GM12865 (cell line): ENCODE results near the gene PATL1.
"Not testable (repeated sequence)": the region's sequence is repeated elsewhere in the genome, so short reads cannot be mapped to it uniquely, and the experiment has no call there.

Experiments
- DNase-seq: peaks from one replicate; pipeline ENCODE4 v3.0.0; 2010; ENCODE audit warnings: low read depth
- H3K4me3 ChIP-seq: 2 replicates; pipeline ENCODE4 v1.5.1; 2011; ENCODE audit warnings: mild to moderate bottlenecking, low read depth, low read length, control low read depth
- CTCF ChIP-seq: IDR thresholded peaks from 2 replicates; pipeline ENCODE4 v1.5.1; 2011; ENCODE audit warnings: low read length, control low read depth, low read depth, inconsistent platforms; ENCODE audit not compliant: insufficient read depth; ENCODE audit errors: missing control alignments

Gene PATL1

DNA sequence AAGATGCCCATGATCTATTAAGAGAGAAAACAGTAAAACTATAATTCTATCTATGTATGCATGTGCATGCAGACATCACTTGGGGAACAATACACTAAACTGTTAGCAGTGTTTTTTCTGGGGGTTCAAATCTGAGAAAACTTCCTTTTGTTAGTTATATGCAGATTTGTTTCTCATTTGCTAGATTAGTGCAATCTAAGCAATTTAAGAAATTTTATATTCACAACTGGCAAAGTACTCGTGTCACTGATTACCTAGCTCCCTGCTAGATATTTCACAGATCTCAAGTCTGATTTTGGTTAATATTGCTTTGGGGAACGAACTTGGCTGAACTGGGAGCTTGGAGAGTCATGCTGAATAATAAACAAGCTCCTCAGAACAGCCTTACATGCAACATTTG lies 38.3 kb downstream of the PATL1 start:
- DNase-seq, result no peak
- TF ChIP-seq CTCF, result no peak

GRCh38 chr11:59629996-59630395 lies 38.8 kb downstream of the PATL1 start:
- TF ChIP-seq CTCF, result no peak
- no peak overlapping the region for H3K4me3 ChIP-seq
- no peak for DNase-seq

More for the DNA sequence above, 38.3 kb downstream of the PATL1 start:
- H3K4me3 ChIP-seq, result no peak overlapping the region

DNA sequence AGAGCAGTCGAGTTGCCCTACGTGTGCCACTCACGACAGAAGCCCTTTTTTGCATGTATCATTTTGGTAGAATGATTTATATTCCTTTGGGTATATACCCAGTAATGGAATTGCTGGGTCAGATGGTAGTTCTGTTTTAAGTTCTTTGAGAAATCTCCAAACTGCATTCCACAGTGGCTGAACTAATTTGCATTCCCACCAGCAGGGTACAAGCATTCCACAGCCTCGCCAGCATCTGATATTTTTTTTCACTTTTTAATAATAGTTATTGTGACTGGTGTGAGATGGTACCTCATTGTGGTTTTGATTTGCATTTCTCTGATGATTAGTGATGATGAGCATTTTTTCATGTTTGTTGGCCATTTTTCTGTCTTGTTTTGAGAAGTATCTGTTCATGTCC lies 41.9 kb downstream of the PATL1 start:
- not testable (repeated sequence) for DNase-seq, H3K4me3 ChIP-seq

DNA sequence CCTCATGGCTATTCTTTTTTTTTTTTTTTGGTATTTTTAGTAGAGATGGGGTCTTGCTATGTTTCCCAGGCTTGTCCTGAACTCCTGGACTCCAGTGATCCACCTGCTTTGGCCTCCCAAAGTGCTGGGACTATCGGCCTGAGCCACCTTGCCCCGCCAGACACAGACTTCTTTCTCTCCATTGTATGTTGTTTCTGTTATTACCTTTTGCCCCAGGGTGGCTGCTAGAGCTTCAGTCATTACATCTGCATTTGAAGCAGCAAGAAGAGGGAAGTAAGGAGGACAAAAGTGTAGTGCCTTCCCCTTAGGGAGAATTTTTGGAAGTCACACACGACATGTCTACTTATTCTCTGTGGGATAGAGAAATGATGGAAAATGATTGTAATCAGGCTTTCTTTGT lies 43.1 kb downstream of the PATL1 start:
- no peak overlapping the region for H3K4me3 ChIP-seq
- DNase-seq, result no peak
- TF ChIP-seq CTCF, result no peak

GRCh38 chr11:59617876-59618275 lies 51.0 kb downstream of the PATL1 start:
- H3K4me3 ChIP-seq, result no peak overlapping the region
- TF ChIP-seq CTCF, result no peak
- no peak for DNase-seq

GRCh38 chr11:59616396-59616982 lies 52.3 kb downstream of the PATL1 start:
- TF ChIP-seq CTCF, result no peak
- H3K4me3 ChIP-seq, result peak overlapping the region; percentile 82
- no peak for DNase-seq

DNA sequence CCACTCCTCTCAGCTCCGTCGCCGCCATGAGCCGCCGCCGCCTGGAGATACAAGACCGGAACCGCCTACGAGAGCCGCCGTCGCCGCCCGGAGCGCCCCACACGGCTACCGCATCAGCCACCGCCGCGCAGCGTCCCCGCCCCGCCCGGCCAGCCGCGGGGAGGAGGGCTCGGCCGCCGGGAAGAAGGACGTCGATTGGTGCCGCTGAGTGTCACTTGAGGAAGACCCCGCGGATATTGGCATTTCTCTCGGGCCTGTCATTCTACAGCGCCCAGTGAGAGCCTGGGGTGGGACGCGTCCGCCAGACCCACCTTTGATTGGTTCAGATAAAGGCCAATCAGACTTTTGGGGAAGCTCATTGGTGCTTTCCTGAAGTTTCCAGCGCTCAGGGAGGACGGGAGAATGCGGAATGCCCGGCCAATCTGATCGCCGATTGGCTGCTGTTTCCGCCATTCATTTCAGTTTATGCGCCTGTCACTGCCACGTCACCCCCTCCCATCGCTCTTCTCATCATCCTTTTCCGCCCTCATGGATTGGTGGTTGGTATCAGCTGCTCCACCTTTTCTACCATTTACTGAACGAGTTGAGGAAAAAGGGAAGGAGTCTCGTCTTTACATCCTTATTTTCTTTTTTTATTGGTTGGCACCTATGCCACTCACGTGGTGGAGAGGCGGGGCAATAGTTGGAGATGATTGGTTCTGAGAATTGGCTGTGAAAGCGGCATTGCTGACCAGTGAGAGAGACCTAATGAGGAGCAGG lies 53.0 kb downstream of the PATL1 start, which contains the start of gene OSBP:
TSS of gene OSBP (minus strand) at position 138 of the 759 bp plus-strand sequence. CDS start at position 28, 110 bp downstream.
- H3K4me3 ChIP-seq, result peak within 1 kb of the TSS; percentile 100
- TF ChIP-seq CTCF, result no peak
- DNase-seq, result peak; percentile 100
